B cell (primary cell): ENCODE results near the gene LRRD1. TPM values are rescaled to one million over a fixed set of nuclear protein-coding genes. Genes with fewer than 3 reads are reported as not detected.

Source experiments
- ATAC-seq: fragments of 200-7000 bp; cut with Tn5 transposase; one replicate; pipeline ENCODE4 v1.10.0; 2021; ENCODE audit warnings: low read depth, mild to moderate bottlenecking, moderate number of reproducible peaks, moderate library complexity
- CTCF ChIA-PET: fragments of 350-600 bp; sonication (Branson Sonifier 250); formaldehyde crosslinking; loops from one replicate; lab custom pipeline; 2021; ENCODE audit warnings: antibody characterized with exemption, inconsistent platforms; lab: Charles Lee
- POLR2A ChIA-PET: fragments of 350-600 bp; sonication (Branson Sonifier 250); formaldehyde crosslinking; loops from one replicate; lab custom pipeline; 2021; ENCODE audit warnings: antibody characterized with exemption; lab: Charles Lee
- DNase-seq: peaks from one replicate; pipeline ENCODE4 v3.0.0; 2013
- H2AFZ ChIP-seq: 2 replicates; pipeline ENCODE4 v1.6.1; 2012; ENCODE audit warnings: mild to moderate bottlenecking, low read depth, low read length; ENCODE audit not compliant: insufficient read depth, poor library complexity, severe bottlenecking
- H3K27ac ChIP-seq, 2 donors: 1 replicate in 1 of 2; 2 replicates in 1 of 2; pipeline ENCODE4 v1.5.1; 2012 to 2013; ENCODE audit warnings: low read length in 2 of 2, mild to moderate bottlenecking in 2 of 2, moderate library complexity in 1 of 2
- H3K27me3 ChIP-seq, 4 experiments: fragments of 200-600 bp in 1 of 4; sonication (generic) in 1 of 4; replicated peaks in 1 of 4; 1 replicate in 2 of 4; 2 replicates in 2 of 4; pipeline versions ENCODE4 v1.6.1 to v1.7.0; 2013 to 2016; ENCODE audit warnings: low read length in 3 of 4, mild to moderate bottlenecking in 2 of 4, mixed read lengths in 1 of 4, moderate library complexity in 1 of 4; ENCODE audit not compliant: insufficient read depth in 4 of 4, control insufficient read depth in 3 of 4; ENCODE audit errors: control extremely low read depth in 1 of 4
- H3K36me3 ChIP-seq, 2 experiments: replicated peaks in 1 of 2; 1 replicate in 1 of 2; 2 replicates in 1 of 2; pipeline versions ENCODE4 v1.6.1 to v1.7.1; 2013; ENCODE audit warnings: low read length in 1 of 2; ENCODE audit not compliant: insufficient read depth in 2 of 2, control insufficient read depth in 1 of 2; ENCODE audit errors: control extremely low read depth in 1 of 2, extremely low read depth in 1 of 2
- H3K4me1 ChIP-seq, 2 donors: fragments of 200-600 bp in 1 of 2; sonication (generic) in 1 of 2; 1 replicate in 1 of 2; 2 replicates in 1 of 2; pipeline versions ENCODE4 v1.5.1 to v1.6.1; 2013 to 2017; ENCODE audit warnings: low read length in 2 of 2; ENCODE audit not compliant: control insufficient read depth in 2 of 2, insufficient read depth in 2 of 2
- H3K4me2 ChIP-seq: replicated peaks from 2 replicates; pipeline ENCODE3; 2012; ENCODE audit warnings: mild to moderate bottlenecking, low read depth, low read length; ENCODE audit not compliant: poor library complexity, severe bottlenecking
- H3K4me3 ChIP-seq, 5 experiments: fragments of 200-600 bp in 1 of 5; sonication (generic) in 1 of 5; 1 replicate in 3 of 5; 2 replicates in 2 of 5; pipeline versions ENCODE4 v1.5.1 to v1.7.0; 2011 to 2016; ENCODE audit warnings: low read length in 4 of 5, mild to moderate bottlenecking in 4 of 5, low read depth in 2 of 5, control low read depth in 1 of 5, moderate library complexity in 1 of 5; ENCODE audit not compliant: insufficient read depth in 1 of 5; ENCODE audit errors: control extremely low read depth in 1 of 5, extremely low read depth in 1 of 5
- H3K79me2 ChIP-seq: fragments of 200-600 bp; sonication (generic); one replicate; pipeline ENCODE4 v1.6.0; 2016; ENCODE audit warnings: low read length; ENCODE audit not compliant: control insufficient read depth, insufficient read depth
- H3K9ac ChIP-seq: fragments of 200-600 bp; sonication (generic); 2 replicates; pipeline ENCODE4 v1.6.1; 2017; ENCODE audit warnings: mild to moderate bottlenecking, low read length, moderate library complexity
- H3K9me3 ChIP-seq, 3 donors: one replicate each; pipeline versions ENCODE4 v1.6.1 to v1.7.1; 2013; ENCODE audit warnings: low read length in 2 of 3; ENCODE audit not compliant: control insufficient read depth in 2 of 3, insufficient read depth in 1 of 3; ENCODE audit errors: control extremely low read depth in 1 of 3
- H4K20me1 ChIP-seq: 2 replicates; pipeline ENCODE4 v1.6.0; 2012; ENCODE audit warnings: mild to moderate bottlenecking, low read length; ENCODE audit not compliant: insufficient read depth, control insufficient read depth, poor library complexity, severe bottlenecking
- H3K27ac Mint-ChIP-seq: one replicate; pipeline ENCODE4 v1.8.0; 2021; ENCODE audit warnings: mixed read lengths
- H3K27me3 Mint-ChIP-seq: one replicate; pipeline ENCODE4 v1.8.0; 2021; ENCODE audit warnings: mixed read lengths
- H3K4me1 Mint-ChIP-seq: one replicate; pipeline ENCODE4 v1.8.0; 2021; ENCODE audit warnings: mixed read lengths
- H3K4me3 Mint-ChIP-seq: one replicate; pipeline ENCODE4 v1.8.0; 2021; ENCODE audit warnings: mixed read lengths
- H3K9me3 Mint-ChIP-seq: one replicate; pipeline ENCODE4 v1.8.0; 2022; ENCODE audit warnings: mixed read lengths; ENCODE audit not compliant: insufficient read depth
- EZH2 ChIP-seq: IDR thresholded peaks from 2 replicates; pipeline ENCODE4 v1.6.1; 2012; ENCODE audit warnings: borderline replicate concordance, low read depth, mild to moderate bottlenecking, moderate library complexity, low read length; ENCODE audit not compliant: insufficient read depth, poor library complexity, severe bottlenecking
- WGBS: methylation state at CpG from one replicate; pipeline ENCODE4 v1.1.5; 2013; ENCODE audit warnings: missing lambda C conversion rate; ENCODE audit not compliant: insufficient coverage; 5-methylcytosine and 5-hydroxymethylcytosine counted together
- intact Hi-C: fragments of 100-400 bp; cut with micrococcal nuclease; formaldehyde crosslinking; loops from one replicate; pipeline ENCODE4 v1.10.0; 2022
- polyA plus RNA-seq: library from polyadenylated mRNA; depleted of rRNA; stranded (reverse); fragments of >200 nt; gene quantifications from 2 replicates; pipeline ENCODE4 v1.2.3, GENCODE V29; 2012
- total RNA-seq, 2 donors: library from RNA; stranded (reverse); fragments of 120-200 nt in 1 of 2; gene quantifications; 1 replicate in 1 of 2; 2 replicates in 1 of 2; pipeline versions ENCODE4 v1.2.3 to v1.2.4, GENCODE V29; 2013 to 2022
- TF ChIP-seq, protein P1 (sequence below): fragments of 200-600 bp; IDR thresholded peaks from one replicate; pipeline ENCODE4 v1.8.0; 2022; ENCODE audit warnings: antibody characterized with exemption, mild to moderate bottlenecking

Gene LRRD1
- total and polyA plus RNA-seq, 2 donors (not counting 1 experiment from before 2014, with no cell fraction given) = 0.03 to 0.17 TPM

DNA sequence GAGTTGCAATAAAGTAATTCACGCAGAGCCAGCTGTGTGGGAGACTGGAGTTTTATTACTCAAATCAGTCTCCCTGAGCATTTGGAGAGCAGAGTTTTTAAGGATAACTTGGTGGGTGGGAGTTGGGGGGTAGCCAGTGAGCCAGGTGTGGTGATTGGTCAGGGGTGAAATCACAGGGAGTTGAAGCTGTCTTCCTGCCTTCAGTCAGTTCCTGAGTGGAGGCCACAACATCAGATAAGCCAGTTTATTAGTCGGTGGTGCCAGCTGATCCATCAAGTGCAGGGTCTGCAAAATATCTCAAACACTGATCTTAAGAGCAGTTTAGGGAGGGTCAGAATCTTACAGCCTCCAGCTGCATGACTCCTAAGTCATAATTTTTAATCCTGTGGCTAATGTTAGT, 41.4 kb downstream of the LRRD1 start:
- Histone ChIP-seq H3K79me2 (peaks cover 25% of the 10 kb centered on the region), H3K4me1 (peaks cover 14 to 18% of the 10 kb centered on the region in 2 donors), H4K20me1 (peaks cover 2% of the 10 kb centered on the region), H3K9ac (no peak overlapping the region), H3K27ac (no peak overlapping the region), H3K36me3 (no peaks in the 10 kb centered on the region), H2AFZ (no peak overlapping the region), H3K4me2 (no peak overlapping the region), H3K9me3 (peaks cover 0 to 3% (median 0%) of the 10 kb centered on the region in 3 donors), H3K27me3 (no peaks in the 10 kb centered on the region), H3K4me3 (no peak overlapping the region)
- POLR2A ChIA-PET = no interaction called here
- intact Hi-C loops = loop anchor here (10.0 kb wide), 1 partner anchor 977 kb away; the partner anchor contains the start of gene SAMD9
- Mint-ChIP-seq H3K27me3 (no peaks in the 10 kb centered on the region), H3K9me3 (no peaks in the 10 kb centered on the region), H3K4me3 (no peak overlapping the region), H3K4me1 (peaks cover 24% of the 10 kb centered on the region), H3K27ac (no peak overlapping the region)
- ATAC-seq (no peak), DNase-seq (no peak)
- TF ChIP-seq, protein P1, sequence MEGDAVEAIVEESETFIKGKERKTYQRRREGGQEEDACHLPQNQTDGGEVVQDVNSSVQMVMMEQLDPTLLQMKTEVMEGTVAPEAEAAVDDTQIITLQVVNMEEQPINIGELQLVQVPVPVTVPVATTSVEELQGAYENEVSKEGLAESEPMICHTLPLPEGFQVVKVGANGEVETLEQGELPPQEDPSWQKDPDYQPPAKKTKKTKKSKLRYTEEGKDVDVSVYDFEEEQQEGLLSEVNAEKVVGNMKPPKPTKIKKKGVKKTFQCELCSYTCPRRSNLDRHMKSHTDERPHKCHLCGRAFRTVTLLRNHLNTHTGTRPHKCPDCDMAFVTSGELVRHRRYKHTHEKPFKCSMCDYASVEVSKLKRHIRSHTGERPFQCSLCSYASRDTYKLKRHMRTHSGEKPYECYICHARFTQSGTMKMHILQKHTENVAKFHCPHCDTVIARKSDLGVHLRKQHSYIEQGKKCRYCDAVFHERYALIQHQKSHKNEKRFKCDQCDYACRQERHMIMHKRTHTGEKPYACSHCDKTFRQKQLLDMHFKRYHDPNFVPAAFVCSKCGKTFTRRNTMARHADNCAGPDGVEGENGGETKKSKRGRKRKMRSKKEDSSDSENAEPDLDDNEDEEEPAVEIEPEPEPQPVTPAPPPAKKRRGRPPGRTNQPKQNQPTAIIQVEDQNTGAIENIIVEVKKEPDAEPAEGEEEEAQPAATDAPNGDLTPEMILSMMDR = no peak
- no peak for TF ChIP-seq EZH2
- CTCF ChIA-PET = no interaction called here
- WGBS = 100% methylated on average over 1 of the region's 2 CpGs

DNA sequence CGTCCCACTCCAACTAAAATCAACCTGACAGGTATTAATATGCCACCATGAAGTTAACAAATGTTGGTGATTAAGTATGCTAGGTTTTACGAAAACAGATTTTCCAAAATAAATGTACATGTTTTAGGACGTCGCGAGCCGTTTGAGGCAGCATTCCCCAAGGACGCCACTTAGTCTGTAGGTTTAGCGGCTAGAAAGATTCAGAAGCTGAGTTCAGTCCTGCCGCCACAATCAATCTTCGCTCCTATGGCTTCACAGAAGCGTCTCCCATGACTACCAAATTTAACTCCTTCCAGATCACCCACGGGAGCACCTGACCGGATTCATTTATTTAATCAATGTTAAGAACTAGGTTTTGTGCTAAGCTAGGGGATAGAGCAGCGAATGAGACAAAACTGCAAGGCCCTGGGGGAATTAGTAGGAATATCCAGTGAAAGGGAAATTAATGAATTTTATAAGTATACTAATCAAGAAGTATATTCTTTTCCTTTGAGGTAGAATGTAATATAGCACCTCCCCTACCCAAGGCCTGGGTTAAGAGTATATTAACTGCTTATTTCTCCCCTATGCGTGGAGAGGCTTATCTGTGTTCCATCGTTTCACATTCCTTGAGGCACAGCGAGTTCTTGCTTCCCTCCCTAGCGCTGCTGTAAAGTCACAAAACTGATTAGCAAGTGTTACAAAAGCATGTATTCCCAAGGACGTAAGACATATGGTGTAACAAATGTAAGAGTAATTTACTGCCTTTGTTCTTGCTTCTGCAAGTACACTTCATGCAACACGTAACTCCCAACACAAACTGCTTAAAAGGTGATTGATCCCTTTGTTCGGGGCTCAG, 43.7 kb downstream of the LRRD1 start:
- Mint-ChIP-seq H3K4me3 (peak overlapping the region; percentile 99), H3K4me1 (peaks cover 39% of the 10 kb centered on the region), H3K27me3 (no peaks in the 10 kb centered on the region), H3K9me3 (no peaks in the 10 kb centered on the region), H3K27ac (peak overlapping the region; percentile 100)
- ChIA-PET CTCF (interaction anchor here (1.6 to 1.8 kb wide), 2 partner anchors 10 to 313 kb away, joined by 6 to 8 read pairs; partner anchors contain the start of gene GATAD1), POLR2A (interaction anchor here (1.1 to 3.0 kb wide), 5 partner anchors 110 to 393 kb away, joined by 3 to 15 read pairs (median 4); partner anchors contain the start of genes ANKIB1, KRIT1, MTERF1 and PEX1)
- intact Hi-C loops = loop anchor here (10.0 kb wide), 1 partner anchor 980 kb away; the partner anchor contains the start of gene SAMD9
- Histone ChIP-seq H3K27me3 (no peaks in the 10 kb centered on the region), H3K36me3 (no peaks in the 10 kb centered on the region), H3K4me2 (peak overlapping the region; percentile 87), H3K27ac (peak overlapping the region; percentile 94 to 98), H3K79me2 (peaks cover 45% of the 10 kb centered on the region), H3K4me3 (peak overlapping the region; percentile 86 to 94 (median 90)), H3K9ac (peak overlapping the region; percentile 92), H3K9me3 (peaks cover 0 to 3% (median 0%) of the 10 kb centered on the region in 3 donors), H2AFZ (peak overlapping the region; percentile 81), H3K4me1 (peaks cover 18 to 27% of the 10 kb centered on the region in 2 donors), H4K20me1 (peaks cover 4% of the 10 kb centered on the region)
- TF ChIP-seq EZH2 = no peak
- TF ChIP-seq, protein P1 = no peak
- peak; percentile 23 for DNase-seq
- ATAC-seq = no peak
- WGBS = 53% methylated on average over 11 of the region's 21 CpGs
